ENCODE measurements around the gene OR9G1. TPM values are rescaled to one million over a fixed set of nuclear protein-coding genes. Genes with fewer than 3 reads are reported as not detected.

OR9G1 gene
- not detected for total RNA-seq

DNA sequence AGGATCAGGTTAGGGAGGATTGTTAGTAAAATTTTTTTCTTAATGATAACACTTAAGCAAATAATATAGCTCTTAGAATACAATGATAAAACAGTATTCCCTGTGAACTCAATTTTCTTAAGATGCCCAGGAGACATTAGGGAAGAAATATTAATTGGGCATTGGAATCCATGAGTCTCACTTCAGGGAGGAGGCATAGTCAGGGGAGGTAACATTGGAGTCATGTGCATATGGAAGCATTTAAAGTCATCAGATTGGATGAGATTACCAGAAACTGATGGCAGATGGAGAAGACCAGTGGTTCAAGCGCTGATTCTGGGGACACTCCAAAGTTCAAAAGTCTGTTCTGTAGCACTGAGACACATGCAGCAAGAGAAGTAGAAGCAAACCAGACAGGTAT is at the start of gene OR9G1:
OR9G1 (plus strand) TSS at position 301 of the 400 bp plus-strand sequence. CDS start 1,293 bp downstream, outside the sequence.
- H3K4me3 ChIP-seq: no peak within 1 kb of the TSS

GRCh38 chr11:56659755-56660154 is 39.1 kb upstream of the OR9G1 start:
- DNase-seq (ENCODE audit: low spot score): no peak
- H3K4me1 ChIP-seq (replicated peaks): no peaks in the 10 kb centered on the region
- no peaks in the 10 kb centered on the region for H3K36me3 ChIP-seq
- H3K27me3 ChIP-seq (replicated peaks; ENCODE audit: insufficient read depth): no peaks in the 10 kb centered on the region
- no peak overlapping the region for H3K4me3 ChIP-seq
- intact Hi-C loops (cut with DNase I): no loop called here
- H3K9me3 ChIP-seq: no peaks in the 10 kb centered on the region
- WGBS: 14% methylated on average over 3 of the region's 3 CpGs
- TF ChIP-seq, protein P1, sequence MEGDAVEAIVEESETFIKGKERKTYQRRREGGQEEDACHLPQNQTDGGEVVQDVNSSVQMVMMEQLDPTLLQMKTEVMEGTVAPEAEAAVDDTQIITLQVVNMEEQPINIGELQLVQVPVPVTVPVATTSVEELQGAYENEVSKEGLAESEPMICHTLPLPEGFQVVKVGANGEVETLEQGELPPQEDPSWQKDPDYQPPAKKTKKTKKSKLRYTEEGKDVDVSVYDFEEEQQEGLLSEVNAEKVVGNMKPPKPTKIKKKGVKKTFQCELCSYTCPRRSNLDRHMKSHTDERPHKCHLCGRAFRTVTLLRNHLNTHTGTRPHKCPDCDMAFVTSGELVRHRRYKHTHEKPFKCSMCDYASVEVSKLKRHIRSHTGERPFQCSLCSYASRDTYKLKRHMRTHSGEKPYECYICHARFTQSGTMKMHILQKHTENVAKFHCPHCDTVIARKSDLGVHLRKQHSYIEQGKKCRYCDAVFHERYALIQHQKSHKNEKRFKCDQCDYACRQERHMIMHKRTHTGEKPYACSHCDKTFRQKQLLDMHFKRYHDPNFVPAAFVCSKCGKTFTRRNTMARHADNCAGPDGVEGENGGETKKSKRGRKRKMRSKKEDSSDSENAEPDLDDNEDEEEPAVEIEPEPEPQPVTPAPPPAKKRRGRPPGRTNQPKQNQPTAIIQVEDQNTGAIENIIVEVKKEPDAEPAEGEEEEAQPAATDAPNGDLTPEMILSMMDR (IDR thresholded peaks at IDR 0.05): no peak
- TF ChIP-seq POLR2AphosphoS5 (IDR thresholded peaks at IDR 0.05) (no peak), POLR2A (IDR thresholded peaks at IDR 0.05) (no peak)
- H3K27ac ChIP-seq: no peak overlapping the region

More for the DNA sequence above, at the start of gene OR9G1:
- intact Hi-C loops (cut with DNase I): no loop called here
- no peak for DNase-seq (ENCODE audit: low spot score)
- WGBS: 91% methylated on average over 1 of the region's 1 CpG
- Histone ChIP-seq H3K9me3 (no peaks in the 10 kb centered on the region), H3K4me1 (replicated peaks) (no peaks in the 10 kb centered on the region), H3K27me3 (replicated peaks; ENCODE audit: insufficient read depth) (no peaks in the 10 kb centered on the region), H3K27ac (no peak within 1 kb of the TSS), H3K36me3 (no peaks in the 10 kb centered on the region)
- TF ChIP-seq, protein P1 (IDR thresholded peaks at IDR 0.05): no peak
- TF ChIP-seq POLR2A (IDR thresholded peaks at IDR 0.05) (no peak), POLR2AphosphoS5 (IDR thresholded peaks at IDR 0.05) (no peak)

DNA sequence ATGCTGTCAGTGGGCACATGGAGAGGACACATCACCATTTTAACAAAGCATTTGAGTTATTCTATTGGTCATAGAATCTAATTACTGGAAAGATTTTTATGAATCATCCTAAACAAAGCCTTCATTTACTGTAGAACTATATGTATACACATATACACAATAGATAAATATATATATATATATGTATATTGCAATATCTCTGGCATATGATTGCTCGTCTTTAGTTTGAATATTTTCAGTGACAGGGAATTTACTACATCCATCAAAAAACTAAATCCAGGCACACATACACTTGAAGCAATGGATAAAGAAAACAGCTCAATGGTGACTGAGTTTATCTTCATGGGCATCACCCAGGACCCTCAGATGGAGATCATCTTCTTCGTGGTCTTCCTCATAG is 35.5 kb upstream of the OR9G1 start, which contains the start of gene OR5AR1:
OR5AR1 (plus strand) TSS at position 301 of the 400 bp plus-strand sequence; CDS start at position 301, 0 bp downstream.
- H3K27me3 ChIP-seq (replicated peaks; ENCODE audit: insufficient read depth): no peaks in the 10 kb centered on the region
- intact Hi-C loops (cut with DNase I): no loop called here
- TF ChIP-seq, protein P1 (IDR thresholded peaks at IDR 0.05): no peak
- no peak for TF ChIP-seq POLR2AphosphoS5 (IDR thresholded peaks at IDR 0.05)
- TF ChIP-seq POLR2A (IDR thresholded peaks at IDR 0.05): no peak
- H3K9me3 ChIP-seq: no peaks in the 10 kb centered on the region
- H3K4me3 ChIP-seq: no peak within 1 kb of the TSS
- H3K27ac ChIP-seq: no peak within 1 kb of the TSS
- H3K36me3 ChIP-seq: no peaks in the 10 kb centered on the region
- 84% methylated on average over 2 of the region's 2 CpGs for WGBS
- no peak for DNase-seq (ENCODE audit: low spot score)
- H3K4me1 ChIP-seq (replicated peaks): no peaks in the 10 kb centered on the region

DNA sequence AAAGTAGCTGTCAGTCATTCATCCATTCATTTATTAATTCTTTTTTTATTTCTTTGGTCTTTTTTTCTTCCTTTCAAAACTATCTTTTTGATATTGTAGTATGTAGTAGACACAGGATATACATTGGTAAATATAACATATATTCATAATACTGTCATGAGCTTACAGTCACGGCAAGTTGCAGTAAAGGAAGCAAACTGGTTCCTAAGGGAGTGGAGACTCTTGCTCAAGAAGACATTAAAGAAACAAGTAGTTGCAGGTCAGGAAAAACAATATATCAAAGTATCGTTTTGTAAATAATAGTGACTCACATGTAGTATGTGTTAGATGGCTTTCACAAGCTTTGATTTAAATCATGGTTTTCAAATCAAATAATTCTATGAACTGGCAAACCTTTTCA is 27.9 kb upstream of the OR9G1 start:
- no peak overlapping the region for H3K27ac ChIP-seq
- intact Hi-C loops (cut with DNase I): no loop called here
- H3K27me3 ChIP-seq (replicated peaks; ENCODE audit: insufficient read depth): no peaks in the 10 kb centered on the region
- no peaks in the 10 kb centered on the region for H3K36me3 ChIP-seq
- H3K9me3 ChIP-seq: no peaks in the 10 kb centered on the region
- no peak for DNase-seq (ENCODE audit: low spot score)
- 74% methylated on average over 2 of the region's 2 CpGs for WGBS
- no peak overlapping the region for H3K4me3 ChIP-seq
- no peaks in the 10 kb centered on the region for H3K4me1 ChIP-seq (replicated peaks)
- TF ChIP-seq POLR2A (IDR thresholded peaks at IDR 0.05) (no peak), POLR2AphosphoS5 (IDR thresholded peaks at IDR 0.05) (no peak)
- TF ChIP-seq, protein P1 (IDR thresholded peaks at IDR 0.05): no peak

GRCh38 chr11:56688554-56689100 is 10.3 kb upstream of the OR9G1 start:
- no peaks in the 10 kb centered on the region for H3K36me3 ChIP-seq
- no peaks in the 10 kb centered on the region for H3K27me3 ChIP-seq (replicated peaks; ENCODE audit: insufficient read depth)
- no peak for DNase-seq (ENCODE audit: low spot score)
- H3K4me3 ChIP-seq: no peak overlapping the region
- no peaks in the 10 kb centered on the region for H3K4me1 ChIP-seq (replicated peaks)
- no peak overlapping the region for H3K27ac ChIP-seq
- WGBS: 56% methylated on average over 1 of the region's 1 CpG
- TF ChIP-seq POLR2A (IDR thresholded peaks at IDR 0.05): no peak
- no peak for TF ChIP-seq POLR2AphosphoS5 (IDR thresholded peaks at IDR 0.05)
- TF ChIP-seq, protein P1 (IDR thresholded peaks at IDR 0.05): no peak
- H3K9me3 ChIP-seq: no peaks in the 10 kb centered on the region
- intact Hi-C loops (cut with DNase I): no loop called here

Data from prostate gland (tissue), 2 donors.